ENCODE data around the gene GSTM1.
"Not testable (repeated sequence)": the region's sequence is repeated elsewhere in the genome, so short reads cannot be mapped to it uniquely, and the experiment has no call there.

- TF ChIP-seq CTCF (IDR thresholded peaks at IDR 0.05; ENCODE audit: low read depth, low read length, poor library complexity, severe bottlenecking); EZH2phosphoT487 (IDR thresholded peaks at IDR 0.05; ENCODE audit: borderline replicate concordance, low read length): not testable (repeated sequence)
Observed at GRCh38 chr1:109709822-109710221, 22.2 kb downstream of the GSTM1 start.
